Skeletal muscle cell (primary cell): ENCODE measurements around the gene FGF11.
A peak's percentile ranks its signal among the peaks of the same experiment; 100 is the strongest.

Source experiments
- DNase-seq: peaks from one replicate; pipeline ENCODE4 v3.0.0-alpha.2; 2010; ENCODE audit warnings: low read depth
- H3K4me3 ChIP-seq: 2 replicates; pipeline ENCODE4 v1.5.1; 2011; ENCODE audit warnings: low read depth, mild to moderate bottlenecking, control low read depth, low read length, moderate library complexity

Gene FGF11

DNA sequence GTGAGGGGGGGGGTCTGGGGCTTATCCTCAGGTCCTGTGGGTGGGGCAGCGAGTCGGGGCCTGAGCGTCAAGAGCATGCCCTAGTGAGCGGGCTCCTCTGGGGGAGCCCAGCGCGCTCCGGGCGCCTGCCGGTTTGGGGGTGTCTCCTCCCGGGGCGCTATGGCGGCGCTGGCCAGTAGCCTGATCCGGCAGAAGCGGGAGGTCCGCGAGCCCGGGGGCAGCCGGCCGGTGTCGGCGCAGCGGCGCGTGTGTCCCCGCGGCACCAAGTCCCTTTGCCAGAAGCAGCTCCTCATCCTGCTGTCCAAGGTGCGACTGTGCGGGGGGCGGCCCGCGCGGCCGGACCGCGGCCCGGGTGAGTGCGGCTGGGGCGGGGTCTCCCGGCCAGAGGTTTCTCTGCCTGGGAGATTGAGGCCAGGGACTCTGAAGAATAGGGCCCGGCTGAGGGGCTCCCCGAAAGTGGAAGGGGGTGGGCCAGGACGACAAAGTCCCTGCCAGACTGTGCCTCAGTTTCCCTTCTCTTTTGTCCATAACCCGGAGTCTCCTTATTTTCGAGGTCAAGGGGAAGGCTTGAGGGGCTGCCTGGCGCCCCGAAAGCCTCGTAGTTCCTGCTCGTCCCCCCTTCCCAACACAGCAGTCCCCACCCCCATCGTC lies at the start of gene FGF11:
Gene FGF11 (plus strand): TSS at position 51 of the 651 bp plus-strand sequence. CDS start 109 bp downstream, at position 160.
- no peak for DNase-seq

DNA sequence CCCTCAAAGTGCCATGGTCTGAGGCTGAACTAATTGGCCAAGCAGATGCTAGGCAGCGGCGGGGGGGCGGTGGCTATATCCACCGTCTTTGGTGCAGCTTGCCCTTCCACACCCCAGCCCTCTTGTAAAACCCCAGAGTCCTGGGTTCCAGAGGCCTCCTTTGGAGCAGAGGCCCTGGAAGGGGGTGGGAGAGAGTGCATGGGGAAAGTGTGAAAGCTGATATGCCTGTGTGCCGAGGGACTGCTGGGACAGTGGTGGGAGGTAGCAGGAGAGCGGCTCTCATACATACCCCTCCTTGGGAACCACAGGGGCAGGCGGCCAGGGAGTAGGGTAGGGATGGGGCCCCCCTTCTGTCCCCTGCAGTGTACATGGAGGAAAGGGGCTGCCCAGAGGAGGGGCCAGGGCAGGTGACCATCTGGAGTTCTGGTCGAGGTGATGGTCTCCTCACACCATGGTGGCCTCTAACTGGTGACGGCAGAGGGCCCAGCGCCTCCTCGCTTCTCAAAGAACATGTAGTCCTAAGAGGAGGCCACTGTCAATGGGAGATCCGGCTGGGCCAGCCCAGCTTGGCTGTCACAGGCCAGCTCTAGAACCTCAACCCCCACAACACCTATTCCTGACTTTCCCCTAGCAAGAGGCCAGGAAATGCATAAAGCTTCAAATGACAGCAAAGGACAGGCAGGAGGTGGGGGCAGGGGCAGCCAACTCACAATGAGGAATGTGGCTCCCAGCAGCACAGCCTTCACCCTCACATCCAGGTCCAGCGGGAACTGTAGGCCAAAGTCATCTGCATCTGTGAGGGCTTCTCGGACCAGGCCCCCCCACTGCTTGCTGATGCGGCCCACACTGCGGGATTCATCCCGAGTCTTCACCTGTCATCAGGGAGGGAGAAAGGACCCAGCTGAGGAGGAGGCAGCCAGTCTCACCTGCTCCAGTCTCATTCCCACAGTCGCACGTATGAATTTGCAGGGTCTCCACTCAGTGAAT lies 49.1 kb upstream of the FGF11 start:
- DNase-seq = no peak
- no peak overlapping the region for H3K4me3 ChIP-seq

More for the DNA sequence above, at the start of gene FGF11:
- H3K4me3 ChIP-seq = peak within 1 kb of the TSS; percentile 61

DNA sequence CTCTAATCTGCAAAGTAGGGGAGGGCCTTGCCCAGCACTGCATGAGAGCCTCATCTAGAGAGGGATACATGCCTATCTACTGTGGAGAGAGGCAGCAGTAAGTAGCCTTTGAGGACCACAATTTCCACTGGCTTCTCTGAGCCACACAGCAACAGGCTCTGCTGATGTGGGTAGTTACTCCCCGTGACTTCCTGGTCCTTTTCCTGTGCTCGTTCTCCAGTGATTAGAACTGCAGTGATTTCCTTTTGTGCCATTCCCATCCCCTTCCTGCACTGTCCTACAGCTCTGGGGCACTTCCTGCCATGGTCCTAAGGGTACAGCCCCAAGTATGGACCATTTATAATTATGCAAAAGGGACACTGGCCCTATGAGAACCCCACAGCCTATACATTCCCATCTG lies 48.0 kb upstream of the FGF11 start:
- DNase-seq = no peak
- H3K4me3 ChIP-seq = no peak overlapping the region

DNA sequence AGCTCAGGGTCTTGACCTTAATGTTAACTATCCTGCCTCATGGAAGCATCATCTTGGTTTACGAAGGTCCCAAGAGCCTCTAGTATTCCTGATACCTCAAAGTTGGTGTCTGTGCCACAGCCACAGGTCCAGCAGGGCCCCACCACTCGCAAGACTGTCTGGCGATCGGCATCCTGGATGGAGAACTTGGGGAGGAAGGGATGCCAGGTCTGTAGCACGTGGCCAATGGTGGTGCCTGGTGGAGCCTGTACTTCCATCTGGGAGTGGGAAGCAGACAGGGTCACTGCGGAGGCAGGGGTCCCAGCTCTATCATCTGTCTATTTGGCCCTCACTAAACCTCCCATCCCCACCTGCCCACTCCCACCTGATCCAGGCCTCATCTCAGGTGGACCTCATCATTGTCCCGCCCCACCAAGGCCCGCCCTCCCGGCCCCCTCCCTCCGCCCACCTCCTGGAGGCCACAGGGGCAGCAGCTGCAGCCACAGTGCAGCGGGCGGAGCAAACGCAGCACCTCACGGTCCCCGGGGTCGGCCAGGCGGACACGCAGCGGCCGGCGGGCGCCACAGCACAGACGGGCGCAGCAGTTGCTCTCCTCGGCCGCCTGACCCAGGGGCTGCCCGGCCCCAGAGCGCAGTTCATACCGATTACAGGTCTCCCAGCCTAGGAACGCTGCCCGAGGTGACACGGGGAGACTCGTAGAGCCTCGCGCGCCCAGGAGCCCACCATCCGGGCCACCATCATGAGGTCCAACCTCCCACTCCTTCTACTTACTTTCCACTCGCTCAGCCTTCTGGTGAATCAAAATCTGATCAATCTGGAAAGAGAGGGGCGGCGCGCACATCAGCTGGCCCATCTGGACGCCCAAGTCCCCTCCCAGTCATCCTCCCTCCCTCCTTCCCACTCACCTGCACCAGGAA lies 46.4 kb upstream of the FGF11 start:
- peak overlapping the region; percentile 74 for H3K4me3 ChIP-seq
- DNase-seq = no peak

DNA sequence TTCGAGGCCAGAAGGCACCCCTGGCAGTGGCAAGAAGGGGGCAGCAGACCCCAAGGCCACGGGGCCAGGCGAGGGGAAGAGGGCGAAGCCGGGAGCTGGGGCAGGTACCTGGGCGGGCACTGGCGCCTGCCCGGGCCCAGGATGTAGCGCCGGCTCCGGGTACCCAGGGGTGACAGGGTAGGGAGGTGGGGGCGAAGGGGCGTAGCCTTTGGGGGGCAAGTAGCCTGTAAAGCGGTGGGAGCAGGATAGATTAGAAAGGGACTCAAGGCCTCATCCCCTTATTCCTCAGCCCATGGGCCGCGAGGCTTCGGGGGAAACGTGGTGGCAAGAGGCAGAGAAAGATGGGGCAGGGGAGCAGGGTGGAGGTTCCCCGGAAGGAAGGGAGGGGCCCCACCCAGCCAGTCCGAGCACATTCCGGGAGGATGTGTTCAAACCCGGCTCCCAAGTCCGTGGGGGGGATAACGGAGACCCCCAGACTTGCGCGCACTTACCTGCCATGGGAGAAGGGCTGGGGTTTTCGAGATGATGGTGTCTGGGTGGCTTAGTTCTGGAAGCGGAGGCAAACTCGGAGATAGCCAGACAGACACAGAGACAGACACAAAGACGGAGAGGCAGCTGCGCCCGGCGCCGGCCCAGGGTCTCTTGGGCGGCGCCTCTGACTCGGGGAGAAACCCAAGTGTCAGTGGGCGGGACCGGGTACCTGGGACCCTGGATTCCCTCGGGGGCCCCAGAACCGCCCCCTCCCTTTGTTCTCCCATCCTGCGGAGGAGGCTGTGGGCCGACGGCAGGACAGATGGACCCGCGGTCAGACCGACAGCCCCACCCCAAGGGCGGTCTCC lies 45.5 kb upstream of the FGF11 start:
- no peak for DNase-seq

DNA sequence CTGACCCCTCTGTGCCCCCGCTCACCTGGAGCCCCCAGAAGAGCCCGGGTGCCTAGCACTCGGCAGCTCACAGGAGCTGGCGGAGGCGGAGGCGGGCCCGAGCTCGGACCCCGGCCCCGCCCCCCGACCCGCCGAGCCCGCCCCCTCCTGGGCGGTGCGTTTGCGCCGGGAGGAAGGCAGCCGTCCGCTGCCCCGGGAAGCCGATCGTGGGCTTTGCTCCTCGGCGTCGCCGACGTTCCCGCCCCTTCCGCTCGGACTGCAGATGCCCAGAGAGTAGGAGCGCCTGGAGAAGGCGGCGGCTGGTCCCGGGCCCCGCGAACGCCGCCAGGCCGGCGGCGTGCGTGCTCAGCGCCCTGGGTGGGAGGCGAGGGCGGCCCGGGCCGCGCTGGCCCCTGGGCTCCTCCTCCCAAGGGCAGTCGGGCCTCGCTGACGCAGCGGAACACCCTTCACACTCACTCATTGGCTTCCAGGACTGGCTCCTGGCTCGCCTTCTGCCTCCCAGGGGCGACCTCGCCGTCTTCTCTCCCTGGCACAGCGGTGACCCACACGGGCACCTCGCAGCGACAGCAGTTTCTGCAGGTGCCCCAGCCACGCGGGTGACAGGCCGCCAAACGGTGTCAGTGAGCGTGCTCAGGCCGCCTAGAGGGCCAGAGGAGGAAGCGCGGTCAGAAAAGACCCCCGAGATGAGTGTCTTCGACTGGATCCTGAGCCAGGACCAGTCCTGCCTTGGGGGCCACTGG lies 44.7 kb upstream of the FGF11 start, which contains the start of gene PLSCR3:
Gene PLSCR3 (minus strand): TSS at position 74 of the 740 bp plus-strand sequence. CDS start 415 bp downstream, outside the sequence.
- DNase-seq = peak; percentile 60

More for the DNA sequence above, 45.5 kb upstream of the FGF11 start:
- peak overlapping the region; percentile 74 for H3K4me3 ChIP-seq

DNA sequence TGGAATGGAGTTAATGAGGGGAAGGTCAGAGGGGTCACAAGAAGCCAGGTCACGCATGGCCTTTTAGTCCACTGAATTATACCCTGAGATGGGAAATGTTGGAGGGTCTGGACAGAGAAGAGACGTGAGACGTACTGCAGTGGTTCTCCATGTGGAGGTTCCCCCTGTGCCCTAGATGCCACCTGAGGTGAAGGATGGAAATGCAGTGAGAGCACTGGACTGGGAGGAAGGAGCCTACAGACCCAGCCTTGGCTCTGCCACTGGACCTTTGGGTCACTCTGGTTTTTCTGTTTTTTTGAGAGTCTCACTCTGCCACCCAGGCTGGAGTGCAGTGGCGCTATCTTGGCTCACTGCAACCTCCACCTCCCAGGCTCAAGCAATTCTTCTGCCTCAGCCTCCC lies 43.2 kb upstream of the FGF11 start:
- no peak for DNase-seq
- no peak overlapping the region for H3K4me3 ChIP-seq

More for the DNA sequence above, 44.7 kb upstream of the FGF11 start, which contains the start of gene PLSCR3:
- peak within 1 kb of the TSS; percentile 74 for H3K4me3 ChIP-seq

DNA sequence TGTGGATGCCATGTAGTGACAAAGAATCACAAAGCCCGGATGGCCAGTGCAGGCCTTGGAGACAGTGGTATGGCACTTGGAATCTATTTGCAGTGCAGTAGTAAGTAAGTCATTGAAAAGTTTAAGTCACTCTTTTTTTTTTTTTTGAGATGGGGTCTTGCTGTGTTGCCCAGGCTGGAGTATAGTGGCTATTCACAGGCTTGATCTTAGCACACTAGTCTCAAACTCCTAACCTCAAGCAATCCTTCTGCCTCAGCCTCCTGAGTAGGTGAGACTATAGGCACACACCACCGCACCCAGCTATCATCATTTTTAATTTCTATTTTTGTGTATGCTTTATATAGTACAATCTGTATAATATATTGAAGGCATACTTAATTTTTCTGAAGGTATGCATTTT lies 40.7 kb upstream of the FGF11 start:
- DNase-seq = no peak
- no peak overlapping the region for H3K4me3 ChIP-seq

DNA sequence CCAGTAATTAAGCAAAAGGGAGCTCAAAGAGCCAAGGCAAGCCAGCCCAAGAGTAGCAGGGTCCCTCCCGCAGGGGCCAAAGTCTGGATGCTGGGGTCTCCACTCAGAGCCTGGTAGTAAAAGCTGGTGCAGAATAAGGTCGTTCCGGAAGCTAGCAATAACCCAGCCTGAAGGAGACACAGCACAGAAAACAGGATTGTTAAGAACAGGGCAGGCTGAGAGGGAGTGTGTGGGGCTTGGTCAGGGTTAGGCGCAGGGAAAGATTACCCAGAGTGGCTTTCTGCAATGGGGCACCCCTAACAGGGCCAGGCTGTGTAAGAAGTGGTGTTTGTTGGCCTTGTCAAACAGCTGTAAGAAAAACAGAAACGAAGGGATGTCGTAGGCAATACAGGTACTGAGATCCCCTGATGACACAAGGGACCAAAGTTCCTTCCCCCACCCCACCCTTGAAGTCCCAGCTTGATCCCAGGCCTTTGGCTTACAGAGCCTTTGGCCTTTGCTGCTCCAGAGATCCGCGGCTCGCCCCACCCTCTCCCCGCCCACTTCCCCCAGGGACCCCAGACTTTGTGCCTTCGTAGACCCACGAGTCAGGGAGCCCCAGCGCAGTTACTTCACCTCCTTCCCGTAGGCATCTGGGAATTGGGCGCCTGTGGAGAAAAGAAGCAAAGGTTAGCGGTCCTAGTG lies 36.1 kb upstream of the FGF11 start:
- DNase-seq = no peak
- peak overlapping the region; percentile 82 for H3K4me3 ChIP-seq

DNA sequence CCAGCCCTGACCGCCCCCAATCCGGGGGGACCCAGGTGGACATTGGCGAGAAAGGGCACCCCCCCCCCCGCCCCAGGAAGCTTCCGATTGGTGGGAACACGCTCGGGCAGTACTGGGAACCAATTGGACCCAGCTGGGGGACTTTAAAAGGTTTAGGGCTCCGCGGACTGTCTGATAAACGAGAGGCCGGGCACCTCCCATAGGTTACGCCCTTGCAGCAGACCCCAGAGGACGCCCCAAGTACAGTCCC lies 35.7 kb upstream of the FGF11 start:
- no peak for DNase-seq
- H3K4me3 ChIP-seq = peak overlapping the region; percentile 82

DNA sequence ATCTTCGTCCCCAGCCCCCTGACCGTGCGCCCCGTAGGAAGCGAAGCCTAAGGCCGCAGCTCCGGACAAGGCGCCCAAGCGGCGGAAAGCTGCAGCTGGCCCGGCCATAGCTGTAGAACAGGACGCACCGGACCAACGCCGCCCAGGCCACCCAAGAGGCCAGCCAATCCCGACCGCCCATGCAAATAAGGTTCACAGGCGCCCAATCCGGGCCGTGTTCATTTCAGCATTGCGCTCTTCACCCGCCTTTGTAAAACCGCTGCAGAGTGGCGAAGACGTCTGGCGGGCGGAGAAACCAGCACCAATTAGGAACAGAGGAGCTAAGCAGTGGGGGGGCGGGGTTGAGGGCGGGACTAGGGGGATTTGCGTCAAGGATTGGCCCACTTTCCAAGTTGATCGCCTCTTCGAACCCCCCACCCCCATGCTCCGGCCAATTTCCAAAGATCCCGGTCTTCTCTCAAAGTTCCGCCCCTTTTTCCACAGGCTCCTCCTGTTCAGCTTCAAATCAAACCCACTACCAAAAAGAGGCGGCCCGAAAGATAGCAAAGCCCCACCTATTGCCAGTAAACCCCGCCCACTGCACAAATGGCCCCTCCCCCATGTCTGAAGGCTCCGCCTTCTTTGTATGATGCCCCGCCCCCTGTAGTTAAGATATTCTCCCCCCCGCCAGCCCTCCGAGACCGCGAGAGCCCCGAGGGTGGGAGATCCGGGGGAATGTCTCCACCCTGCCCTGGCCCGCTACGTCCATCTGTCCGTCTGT lies 35.2 kb upstream of the FGF11 start, which contains the start of gene TMEM256:
Gene TMEM256 (minus strand): TSS at position 121 of the 760 bp plus-strand sequence. CDS start 13 bp downstream, at position 108.
- H3K4me3 ChIP-seq = peak within 1 kb of the TSS; percentile 82
- DNase-seq = peak; percentile 98

DNA sequence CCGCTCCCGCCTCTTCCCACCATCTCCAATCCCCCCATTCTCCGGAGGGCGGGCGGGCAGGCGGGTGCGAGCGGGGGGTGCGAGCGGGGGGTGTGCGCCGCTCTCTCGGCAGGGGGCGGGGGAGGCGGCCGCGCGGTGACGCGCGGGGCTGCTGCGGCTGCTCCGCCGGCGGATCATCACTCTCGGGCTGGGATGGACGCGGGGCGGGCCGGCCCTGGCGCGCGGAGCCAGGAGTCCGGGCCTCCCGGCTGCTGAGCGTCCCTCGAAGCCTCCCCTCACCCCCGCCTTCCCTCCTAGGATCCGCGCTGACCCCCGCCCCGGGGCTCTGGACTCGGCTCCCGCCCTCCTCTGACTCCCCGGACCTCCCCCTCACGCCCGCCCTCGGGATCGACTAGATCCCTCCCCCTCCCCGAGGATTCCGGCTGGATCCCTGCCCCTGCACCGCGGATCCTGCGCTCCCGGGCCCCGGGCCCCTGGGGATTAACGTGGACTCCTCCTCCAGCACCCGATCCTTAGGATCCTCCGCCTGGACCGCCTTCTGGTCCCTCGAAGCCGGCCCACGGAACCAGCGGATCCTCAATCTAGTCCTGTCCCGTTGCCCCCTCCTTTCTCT lies 34.5 kb upstream of the FGF11 start:
- DNase-seq = no peak

DNA sequence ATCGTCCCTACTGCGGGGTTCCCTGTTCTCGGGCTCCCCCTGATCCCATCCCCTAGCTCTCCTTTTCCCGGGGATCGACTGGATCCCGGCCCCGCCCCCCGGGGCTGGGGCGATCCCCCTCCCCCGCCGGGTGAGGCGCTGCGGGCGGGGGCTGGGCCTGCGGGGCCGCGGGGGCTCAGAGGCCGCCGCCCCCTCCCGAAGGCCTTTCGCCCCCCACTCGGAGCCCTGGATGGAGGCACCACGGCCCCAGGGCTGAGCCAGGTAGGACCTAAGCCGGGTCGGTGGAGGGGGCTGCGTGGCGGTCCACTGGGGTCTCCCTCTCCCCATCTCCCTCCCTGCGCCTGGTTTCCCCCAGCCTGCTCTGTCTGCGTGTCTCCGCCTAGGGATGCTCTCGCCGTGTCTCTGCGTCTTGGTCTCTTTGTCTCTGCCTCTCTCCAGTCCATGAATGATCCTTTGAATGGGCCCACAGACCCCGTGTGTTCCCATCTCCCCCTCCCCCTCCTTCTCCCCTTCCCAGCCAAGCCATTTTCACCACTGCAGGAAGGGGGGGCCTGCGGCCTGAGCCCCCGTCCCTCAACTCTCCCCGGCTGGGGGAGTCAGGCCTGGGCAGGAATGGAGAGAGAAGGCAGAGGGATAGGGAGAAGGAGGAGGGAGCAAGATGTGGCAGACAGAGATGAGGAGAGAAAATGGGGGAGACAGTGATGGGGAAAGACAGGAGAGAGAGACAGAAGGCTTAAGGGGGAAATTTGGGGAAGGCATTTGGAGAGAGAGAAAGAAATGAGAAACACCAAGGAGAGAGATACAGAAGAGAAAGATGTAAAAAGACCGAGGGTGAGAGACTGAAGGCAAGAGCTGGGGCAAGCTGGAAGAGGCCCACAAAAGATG lies 33.7 kb upstream of the FGF11 start:
- peak overlapping the region; percentile 82 for H3K4me3 ChIP-seq
- DNase-seq = no peak

More for the DNA sequence above, 34.5 kb upstream of the FGF11 start:
- peak overlapping the region; percentile 82 for H3K4me3 ChIP-seq

DNA sequence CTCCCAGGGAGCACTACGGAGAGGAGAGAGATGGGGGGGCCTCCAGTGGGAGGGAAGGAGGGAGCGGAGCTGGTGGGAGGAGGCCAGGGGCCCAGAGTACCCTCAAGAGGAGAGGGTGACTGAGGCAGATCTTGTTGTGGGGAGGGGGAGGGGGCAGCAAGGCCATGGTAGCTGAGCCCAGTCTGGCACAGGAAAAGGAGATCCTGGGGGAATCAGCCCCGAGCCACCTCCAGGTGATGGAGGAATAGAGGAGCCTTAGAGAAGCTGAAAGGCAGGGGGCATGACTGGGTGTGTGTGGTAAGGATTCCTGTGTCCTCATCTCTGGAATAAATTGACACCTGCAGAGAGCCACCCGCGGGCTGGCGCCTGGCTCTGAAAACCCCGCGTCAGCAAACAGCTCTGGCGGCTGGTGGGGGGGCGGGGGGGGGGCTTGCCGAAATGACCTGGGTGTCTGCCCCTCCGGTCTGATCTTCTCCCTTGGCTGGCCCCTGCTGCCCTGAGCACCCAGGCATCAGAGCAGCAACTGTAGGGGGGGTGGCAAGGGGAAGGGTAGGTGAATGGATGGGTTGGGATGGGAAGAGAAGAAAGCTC lies 33.0 kb upstream of the FGF11 start:
- no peak for DNase-seq
- peak overlapping the region; percentile 82 for H3K4me3 ChIP-seq

DNA sequence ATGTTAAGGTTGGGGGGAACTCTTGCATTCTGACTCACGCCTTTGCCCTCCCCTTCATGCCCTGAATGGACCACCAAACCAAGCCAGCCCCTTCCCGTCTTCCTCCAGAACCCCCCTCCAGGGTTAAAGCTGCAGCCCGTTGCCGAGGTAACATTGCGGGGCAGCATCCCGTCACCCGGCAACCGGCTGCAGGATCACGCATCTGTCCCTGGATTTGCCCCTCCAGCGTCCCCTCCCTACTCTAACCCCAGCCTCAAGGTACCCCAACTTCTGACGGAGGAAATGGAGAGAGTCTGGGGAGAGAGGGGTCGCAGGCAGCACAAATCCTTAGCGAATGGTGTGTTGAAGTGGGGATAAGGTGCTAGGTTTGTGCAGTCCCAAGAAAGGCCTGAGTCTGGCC lies 32.2 kb upstream of the FGF11 start:
- DNase-seq = no peak
- no peak overlapping the region for H3K4me3 ChIP-seq
